Measurements from ENCODE around the gene CEBPZ.

GRCh38 chr2:37244017-37244416 is 12.6 kb upstream of the CEBPZ start:
- TF ChIP-seq REST (IDR thresholded peaks at IDR 0.05; ENCODE audit: insufficient replicate concordance, low read depth) (no peak), POLR2AphosphoS5 (IDR thresholded peaks at IDR 0.05; ENCODE audit: low read depth) (no peak), CTCF (IDR thresholded peaks at IDR 0.05; ENCODE audit: insufficient read depth, low read length) (no peak), GABPA (IDR thresholded peaks at IDR 0.05; ENCODE audit: low read depth) (no peak)
